Psoas muscle (tissue), 8 donors: ENCODE measurements around the gene COL13A1. TPM values are rescaled to one million over a fixed set of nuclear protein-coding genes. Genes with fewer than 3 reads are reported as not detected.

ENCODE experiments used
- ATAC-seq, 4 donors: fragments of 200-7000 bp; cut with Tn5 transposase; one replicate each; pipeline ENCODE4 v1.9.1; 2020; ENCODE audit warnings: moderate library complexity in 3 of 4, mild to moderate bottlenecking in 2 of 4
- DNase-seq, 2 donors: peaks; one replicate each; pipeline ENCODE4 v3.0.0-alpha.2; 2020
- H3K27ac ChIP-seq: fragments of 200-600 bp; one replicate; pipeline ENCODE4 v1.8.0; 2022
- H3K27me3 ChIP-seq, 3 donors: fragments of 200-600 bp in 1 of 3; one replicate each; pipeline versions ENCODE4 v1.6.1 to v1.8.0; 2013 to 2022; ENCODE audit warnings: low read length in 2 of 3, mild to moderate bottlenecking in 2 of 3, moderate library complexity in 1 of 3; ENCODE audit not compliant: insufficient read depth in 3 of 3
- H3K36me3 ChIP-seq, 2 donors: fragments of 200-600 bp in 1 of 2; one replicate each; pipeline versions ENCODE4 v1.6.1 to v1.8.0; 2013 to 2022; ENCODE audit warnings: low read depth in 1 of 2, mild to moderate bottlenecking in 1 of 2, moderate library complexity in 1 of 2; ENCODE audit not compliant: insufficient read depth in 1 of 2
- H3K4me1 ChIP-seq: fragments of 200-600 bp; one replicate; pipeline ENCODE4 v1.8.0; 2022
- H3K4me3 ChIP-seq: fragments of 200-600 bp; one replicate; pipeline ENCODE4 v1.8.0; 2022; ENCODE audit warnings: mild to moderate bottlenecking
- H3K9me3 ChIP-seq: fragments of 200-600 bp; one replicate; pipeline ENCODE4 v1.8.0; 2022
- WGBS, 3 donors: extraction: QIAGEN DNeasy Blood & Tissue Kit; methylation state at CpG; one replicate each; pipeline versions ENCODE4 v1.1.6 to v1.1.7; 2013; 5-methylcytosine and 5-hydroxymethylcytosine counted together
- intact Hi-C, 2 donors: fragments of 100-400 bp; cut with DNase I; formaldehyde crosslinking; loops; one replicate each; pipeline versions ENCODE4 v1.11.0 to v1.14.2; 2022
- polyA plus RNA-seq, 3 donors: library from polyadenylated mRNA; stranded (reverse); fragments of 200-250 nt; gene quantifications; one replicate each; pipeline ENCODE4 v1.2.3, GENCODE V29; 2013
- total RNA-seq, 4 donors: library from RNA; stranded (reverse); fragmentation: NEBNext Ultra II Directional in 2 of 4; extraction: Animal tissue kit (Norgen Biotek cat#: 25700) in 2 of 4; gene quantifications; one replicate each; pipeline versions ENCODE4 v1.2.1 to v1.2.4, GENCODE V29; 2021 to 2023
- TF ChIP-seq, protein P1 (sequence below): fragments of 200-600 bp; IDR thresholded peaks from one replicate; pipeline ENCODE4 v1.8.0; 2022; ENCODE audit warnings: antibody characterized with exemption
- donor health status: healthy with polysubstance abuse.
- donor health status: DM: no; HTN: no; CAD: no; lungs with moderate emphysema.
- donor health status: Bipolar disorder and iron deficiency.
- donor health status: healthy.
- donor health status: DM: yes; HTN: yes; CAD: no.
- donor health status: DM: no; HTN: no; CAD: no.
- donor health status: DM: no; HTN: no; CAD: no.
- donor health status: DM: yes; HTN: yes; CAD: no.

The COL13A1 gene
- total and polyA plus RNA-seq, 7 donors: 0.35 to 10.7 (median 2.6) TPM

DNA sequence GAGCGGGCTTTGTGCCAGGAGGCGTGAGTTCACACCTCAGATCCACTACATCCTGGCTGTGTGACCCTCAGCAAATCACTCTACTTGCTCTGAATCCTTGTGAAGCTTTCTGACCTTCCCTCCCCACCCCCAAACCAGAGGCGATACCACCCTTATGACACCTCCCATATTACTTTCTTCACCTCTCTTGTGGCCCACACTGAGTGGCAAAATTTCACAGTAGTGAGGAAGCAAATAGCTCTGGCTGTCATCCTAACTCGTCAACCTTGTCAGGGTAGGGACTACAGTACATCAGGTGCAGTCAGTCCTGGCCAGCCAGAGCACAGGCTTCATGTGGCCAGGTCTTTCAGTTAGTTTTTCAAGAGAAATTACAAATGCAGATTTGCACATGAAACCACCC is 19.1 kb downstream of the COL13A1 start:
- Histone ChIP-seq H3K27ac (no peak overlapping the region), H3K4me3 (no peak overlapping the region), H3K9me3 (no peaks in the 10 kb centered on the region), H3K4me1 (no peaks in the 10 kb centered on the region), H3K27me3 (no peaks in the 10 kb centered on the region), H3K36me3 (peaks cover 0 to 19% of the 10 kb centered on the region in 2 donors)
- TF ChIP-seq, protein P1, sequence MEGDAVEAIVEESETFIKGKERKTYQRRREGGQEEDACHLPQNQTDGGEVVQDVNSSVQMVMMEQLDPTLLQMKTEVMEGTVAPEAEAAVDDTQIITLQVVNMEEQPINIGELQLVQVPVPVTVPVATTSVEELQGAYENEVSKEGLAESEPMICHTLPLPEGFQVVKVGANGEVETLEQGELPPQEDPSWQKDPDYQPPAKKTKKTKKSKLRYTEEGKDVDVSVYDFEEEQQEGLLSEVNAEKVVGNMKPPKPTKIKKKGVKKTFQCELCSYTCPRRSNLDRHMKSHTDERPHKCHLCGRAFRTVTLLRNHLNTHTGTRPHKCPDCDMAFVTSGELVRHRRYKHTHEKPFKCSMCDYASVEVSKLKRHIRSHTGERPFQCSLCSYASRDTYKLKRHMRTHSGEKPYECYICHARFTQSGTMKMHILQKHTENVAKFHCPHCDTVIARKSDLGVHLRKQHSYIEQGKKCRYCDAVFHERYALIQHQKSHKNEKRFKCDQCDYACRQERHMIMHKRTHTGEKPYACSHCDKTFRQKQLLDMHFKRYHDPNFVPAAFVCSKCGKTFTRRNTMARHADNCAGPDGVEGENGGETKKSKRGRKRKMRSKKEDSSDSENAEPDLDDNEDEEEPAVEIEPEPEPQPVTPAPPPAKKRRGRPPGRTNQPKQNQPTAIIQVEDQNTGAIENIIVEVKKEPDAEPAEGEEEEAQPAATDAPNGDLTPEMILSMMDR: no peak
- intact Hi-C loops: no loop called here
- ATAC-seq (no peak), DNase-seq (no peak)
- 92 to 97% (median 96%) methylated on average over 4 of the region's 4 CpGs for WGBS, 3 donors

DNA sequence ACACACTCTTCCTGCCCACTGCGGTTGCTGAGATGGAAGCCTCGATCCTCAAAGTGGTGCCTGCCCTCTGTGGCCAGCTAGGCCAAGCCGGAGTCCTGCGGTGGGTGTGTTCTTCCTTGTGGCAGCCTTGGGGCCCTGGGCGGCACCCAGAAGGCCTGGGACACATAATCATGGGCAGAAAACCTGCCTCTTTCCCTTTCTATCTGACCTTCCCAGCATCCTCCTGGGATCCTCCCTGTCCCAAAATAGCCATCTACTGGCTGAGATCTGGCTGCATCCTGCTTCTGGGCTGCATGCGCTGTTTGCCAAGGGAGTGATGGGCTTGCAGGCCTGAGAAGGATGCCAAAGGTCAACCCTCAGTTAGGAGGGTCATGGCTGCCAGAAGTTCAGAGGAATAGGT is 23.9 kb downstream of the COL13A1 start:
- H3K4me1 ChIP-seq: no peaks in the 10 kb centered on the region
- peaks cover 0 to 19% of the 10 kb centered on the region in 2 donors for H3K36me3 ChIP-seq
- no peaks in the 10 kb centered on the region for H3K9me3 ChIP-seq
- no peaks in the 10 kb centered on the region for H3K27me3 ChIP-seq
- intact Hi-C loops: no loop called here
- H3K4me3 ChIP-seq: no peak overlapping the region
- no peak overlapping the region for H3K27ac ChIP-seq
- TF ChIP-seq, protein P1: no peak
- no peak for ATAC-seq
- DNase-seq: no peak
- 76 to 87% (median 85%) methylated on average over 6 of the region's 6 CpGs for WGBS, 3 donors

DNA sequence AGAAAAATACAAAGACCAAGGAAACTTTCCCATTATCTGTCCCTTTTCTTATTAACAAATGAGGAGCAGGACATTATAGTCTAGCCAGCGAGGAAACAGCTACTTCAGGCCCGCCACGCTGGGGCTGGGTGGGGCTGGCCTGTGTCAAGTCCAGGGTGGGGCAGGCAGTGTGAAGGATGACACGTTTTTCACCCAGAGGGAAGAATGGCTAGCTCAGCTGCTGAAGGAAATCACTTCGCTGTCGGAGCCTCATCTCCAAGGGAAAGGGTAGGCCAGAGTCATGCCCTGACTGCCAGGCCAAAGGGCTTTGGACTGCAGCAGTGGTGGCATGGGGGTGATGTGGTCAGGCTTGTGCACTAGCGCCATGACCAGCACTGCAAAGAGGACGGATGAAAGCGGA is 24.4 kb downstream of the COL13A1 start:
- Histone ChIP-seq H3K4me3 (no peak overlapping the region), H3K4me1 (no peaks in the 10 kb centered on the region), H3K9me3 (no peaks in the 10 kb centered on the region), H3K27ac (no peak overlapping the region), H3K36me3 (peaks cover 0 to 19% of the 10 kb centered on the region in 2 donors), H3K27me3 (no peaks in the 10 kb centered on the region)
- 83 to 84% (median 84%) methylated on average over 9 of the region's 9 CpGs for WGBS, 3 donors
- no peak for ATAC-seq
- TF ChIP-seq, protein P1: no peak
- intact Hi-C loops: no loop called here
- DNase-seq: no peak

DNA sequence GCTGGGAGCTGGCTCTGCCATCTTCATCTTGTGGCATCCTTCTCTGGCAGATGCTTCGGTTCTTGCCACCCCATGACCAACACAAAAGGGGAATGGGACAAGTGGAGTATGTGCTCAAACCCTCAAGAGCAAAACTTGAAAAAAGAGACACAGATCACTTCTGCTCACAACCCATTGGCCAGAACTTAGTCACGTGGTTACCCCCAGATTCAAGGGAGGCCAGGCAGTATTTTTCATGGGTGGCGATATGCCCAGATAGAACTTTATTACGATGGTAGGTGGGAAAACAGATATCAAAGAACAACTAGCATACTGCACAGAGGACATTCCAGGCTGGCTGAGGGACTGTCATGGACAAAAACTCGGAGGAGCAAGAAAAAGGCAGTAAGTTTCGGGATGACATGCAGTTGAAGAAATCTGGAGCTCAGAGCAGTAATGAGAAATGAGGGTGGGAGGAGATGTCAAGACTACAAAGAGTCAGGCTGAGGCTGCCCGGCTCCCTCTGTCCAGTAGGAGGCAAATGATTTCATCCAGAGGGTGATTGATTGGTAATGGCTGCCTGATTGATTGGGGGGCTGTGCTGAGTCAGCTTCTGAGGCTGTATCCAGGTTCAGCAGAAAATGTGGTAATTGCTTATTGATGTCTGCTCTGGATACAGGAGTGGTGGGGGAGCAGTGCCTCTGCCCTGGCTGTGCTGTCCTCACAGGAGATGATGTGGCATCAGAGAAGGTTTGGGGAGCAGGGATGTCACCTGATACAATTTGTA is 25.3 kb downstream of the COL13A1 start:
- H3K4me3 ChIP-seq: no peak overlapping the region
- intact Hi-C loops: no loop called here
- 84 to 95% (median 88%) methylated on average over 7 of the region's 7 CpGs for WGBS, 3 donors
- H3K4me1 ChIP-seq: no peaks in the 10 kb centered on the region
- H3K36me3 ChIP-seq: peaks cover 0 to 19% of the 10 kb centered on the region in 2 donors
- H3K9me3 ChIP-seq: no peaks in the 10 kb centered on the region
- TF ChIP-seq, protein P1: no peak
- no peaks in the 10 kb centered on the region for H3K27me3 ChIP-seq
- no peak overlapping the region for H3K27ac ChIP-seq
- ATAC-seq (no peak), DNase-seq (no peak)
